HG03432 (cell line): Measurements from ENCODE around the gene DIP2B.

Experiments
- ATAC-seq: cut with Tn5 transposase; IDR thresholded peaks from one replicate; pipeline ENCODE4 v1.9.1; 2021; ENCODE audit warnings: mild to moderate bottlenecking, moderate library complexity; ENCODE audit not compliant: unreplicated experiment

Gene DIP2B

GRCh38 chr12:50611021-50611744 lies 106.4 kb downstream of the DIP2B start:
- ATAC-seq = no peak

- no peak for ATAC-seq
These were observed 108.1 kb downstream of the DIP2B start for GRCh38 chr12:50612882-50613281.

DNA sequence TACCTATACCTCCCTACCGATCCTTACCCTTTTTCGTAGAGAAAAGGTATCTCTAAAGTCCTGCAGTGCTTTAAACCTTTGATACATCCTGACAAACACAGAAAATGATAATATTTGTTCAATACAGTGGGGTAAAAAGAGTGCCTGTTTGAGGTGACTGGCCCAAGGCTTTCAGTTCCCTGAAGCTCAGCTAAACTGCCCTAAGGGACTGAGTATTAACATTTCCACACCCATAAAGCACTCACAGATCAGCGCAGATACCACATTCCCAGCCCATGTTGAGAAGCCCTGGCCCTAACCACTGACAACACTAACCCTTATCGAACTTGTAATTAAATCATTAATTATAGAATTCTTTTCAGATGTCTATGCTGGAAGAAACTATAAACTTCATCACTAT lies 108.7 kb downstream of the DIP2B start:
- no peak for ATAC-seq

DNA sequence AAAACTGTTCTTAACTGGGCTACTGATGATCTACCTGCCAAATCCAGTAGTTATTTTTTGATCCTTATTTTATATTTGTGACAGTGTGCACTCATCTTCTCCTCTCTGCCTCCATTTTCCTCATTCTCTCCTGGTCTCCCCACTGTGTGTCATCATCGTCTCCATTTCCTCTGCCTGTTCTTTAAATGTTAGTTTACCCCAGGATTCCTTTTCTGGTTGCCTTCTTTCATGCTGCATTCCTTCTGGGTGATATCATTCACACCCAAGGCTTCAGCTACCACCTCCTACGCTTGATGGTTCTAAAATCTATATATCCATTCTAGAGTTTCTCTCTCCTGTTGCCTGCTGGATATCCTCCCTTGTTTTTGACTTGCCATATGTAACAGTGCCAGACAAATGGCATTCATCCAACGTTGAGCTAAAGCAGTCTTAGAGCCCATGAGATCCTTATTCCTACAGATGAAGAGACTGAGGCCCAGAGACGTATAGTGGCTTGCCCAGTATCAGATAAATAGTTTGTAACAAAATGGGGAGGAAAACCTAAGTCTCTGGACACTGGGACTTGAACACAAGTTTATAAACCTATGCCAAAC lies 109.5 kb downstream of the DIP2B start:
- ATAC-seq = no peak

DNA sequence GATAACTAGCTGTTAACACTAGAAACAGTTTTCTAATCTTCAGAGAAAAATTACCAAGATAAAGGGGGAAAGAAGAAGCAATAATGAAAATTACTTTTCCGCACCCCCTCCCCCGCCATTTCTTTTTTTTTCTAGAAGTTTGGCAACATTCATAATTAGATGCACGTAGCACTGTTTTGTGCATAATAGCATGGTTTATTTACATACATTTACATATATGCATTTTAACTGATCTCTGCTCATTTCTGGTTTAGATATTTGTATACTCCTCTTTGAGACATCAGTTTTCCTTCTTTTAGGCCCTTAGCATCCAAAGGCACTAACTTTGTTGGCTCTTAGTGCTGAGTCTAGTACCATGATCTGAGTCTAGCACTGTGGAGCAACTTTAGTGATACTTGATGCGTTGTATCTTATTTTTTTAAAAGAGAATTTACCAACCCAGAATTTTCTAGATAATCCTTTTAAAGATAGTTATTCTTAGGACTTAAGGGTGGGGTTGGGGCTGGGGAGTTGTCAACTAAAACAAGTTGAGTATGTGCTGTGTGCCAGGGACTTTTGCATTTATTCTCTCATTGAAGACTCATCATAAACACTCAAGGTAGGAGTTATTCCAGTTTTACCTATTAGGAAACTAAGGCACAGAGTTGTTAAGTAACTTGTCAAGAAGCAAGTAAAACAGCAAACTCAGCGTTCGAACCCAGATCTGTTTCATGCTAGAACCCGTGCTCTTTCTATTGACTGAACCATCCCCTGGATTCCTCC lies 110.5 kb downstream of the DIP2B start:
- no peak for ATAC-seq

GRCh38 chr12:50615907-50616296 lies 111.1 kb downstream of the DIP2B start:
- ATAC-seq = no peak

- no peak for ATAC-seq
These were observed 112.9 kb downstream of the DIP2B start for GRCh38 chr12:50617657-50618056.

GRCh38 chr12:50618864-50619609 lies 114.3 kb downstream of the DIP2B start:
- ATAC-seq = no peak

DNA sequence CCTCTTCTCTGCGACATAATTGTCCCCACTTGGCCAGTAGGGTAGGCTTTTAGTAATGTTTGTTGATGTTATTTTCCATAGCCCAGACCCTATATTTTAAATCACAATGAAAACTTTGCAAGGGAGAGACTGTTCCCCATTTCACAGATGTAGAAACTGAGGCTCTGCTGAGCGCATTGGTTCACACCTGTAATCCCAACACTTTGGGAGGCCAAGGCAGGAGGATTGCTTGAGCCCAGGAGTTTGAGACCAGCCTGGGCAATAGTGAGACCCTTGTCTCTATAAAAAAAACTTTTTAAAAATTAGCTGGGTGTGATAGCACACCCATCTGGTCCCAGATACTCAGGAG lies 114.8 kb downstream of the DIP2B start:
- ATAC-seq = no peak

DNA sequence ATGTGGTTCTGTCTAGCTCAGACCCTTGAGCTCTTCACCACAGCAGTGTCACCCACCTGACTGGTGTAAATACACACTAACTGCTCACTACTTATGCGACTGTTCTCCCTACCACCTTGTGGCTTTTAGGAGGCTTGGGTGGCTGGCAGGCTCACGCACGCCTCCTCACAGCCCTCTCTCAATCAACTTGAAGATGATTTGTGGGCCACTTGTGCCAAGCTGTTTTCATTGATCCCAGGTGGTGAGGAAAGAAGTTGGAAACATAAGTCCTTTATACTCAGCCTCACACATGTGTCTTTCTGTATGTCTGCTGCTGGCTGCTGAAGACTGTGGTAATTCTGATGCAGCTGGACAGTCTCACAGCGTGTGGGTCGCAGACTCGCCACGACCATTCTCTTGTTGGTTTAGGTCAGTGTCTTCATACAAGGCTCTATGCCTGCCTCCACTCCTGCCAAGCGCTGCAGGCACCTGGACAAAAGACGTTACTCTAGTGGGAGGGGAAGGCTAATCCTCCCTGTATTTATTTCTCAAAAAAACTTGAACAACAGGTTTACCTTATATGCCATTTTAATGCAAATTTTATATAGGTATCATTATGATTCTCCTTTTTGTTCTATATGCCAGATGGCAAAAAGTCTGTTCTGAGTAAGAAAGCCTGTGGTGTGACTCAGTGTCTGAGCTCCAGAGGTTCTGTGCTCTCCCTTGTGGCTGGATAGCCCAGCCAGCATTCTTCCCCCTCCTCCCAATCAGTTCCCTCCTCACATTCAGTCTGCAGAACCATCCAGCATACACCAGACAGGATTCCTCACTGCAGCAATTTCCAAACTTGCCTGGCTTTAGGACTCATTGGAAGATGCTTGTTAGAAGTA lies 115.6 kb downstream of the DIP2B start:
- ATAC-seq = no peak

DNA sequence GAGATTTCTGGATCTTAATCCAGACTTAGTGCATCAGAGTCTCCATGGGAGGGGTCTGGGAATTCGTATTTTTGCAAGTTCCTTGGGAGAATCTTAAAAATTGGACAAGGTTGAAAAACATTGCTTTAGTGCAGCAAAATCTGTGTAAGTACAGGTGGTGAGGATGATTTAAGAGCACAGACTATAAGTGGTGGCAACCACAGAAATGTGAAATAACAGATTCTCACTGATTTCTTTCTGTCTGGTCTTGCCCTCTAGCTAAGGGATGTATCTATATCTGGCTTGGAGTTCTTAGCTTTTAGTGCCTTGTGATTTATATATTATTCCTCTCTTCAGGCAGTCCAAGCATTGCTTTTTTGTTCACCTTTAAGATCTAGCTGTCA lies 116.2 kb downstream of the DIP2B start:
- ATAC-seq = no peak

GRCh38 chr12:50621399-50622300 lies 116.9 kb downstream of the DIP2B start:
- ATAC-seq = no peak

GRCh38 chr12:50625029-50625925 lies 120.5 kb downstream of the DIP2B start:
- no peak for ATAC-seq

GRCh38 chr12:50626026-50626425 lies 121.2 kb downstream of the DIP2B start:
- no peak for ATAC-seq

GRCh38 chr12:50627491-50627890 lies 122.7 kb downstream of the DIP2B start:
- no peak for ATAC-seq

GRCh38 chr12:50628394-50628793 lies 123.6 kb downstream of the DIP2B start:
- no peak for ATAC-seq

DNA sequence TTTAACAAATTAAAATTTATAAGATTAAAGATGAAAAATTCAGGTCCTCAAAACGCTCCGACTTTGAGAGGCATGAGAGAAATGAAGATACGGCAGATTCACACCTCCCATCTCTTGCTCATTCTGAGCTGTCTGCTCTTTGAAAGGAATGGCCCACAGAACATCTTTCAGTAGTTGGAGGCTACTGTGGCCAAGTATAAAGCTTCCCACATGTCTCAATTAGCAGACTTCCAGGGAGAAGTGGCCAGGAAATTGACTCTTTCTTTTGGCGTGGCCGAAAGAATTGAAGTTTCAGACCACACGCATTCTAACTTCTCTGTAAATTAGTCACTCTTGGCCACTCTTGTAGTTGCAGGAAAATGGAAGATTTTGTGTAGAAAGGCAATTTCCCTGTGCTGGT lies 129.2 kb downstream of the DIP2B start:
- ATAC-seq = no peak

- ATAC-seq = no peak
These were observed 129.6 kb downstream of the DIP2B start for GRCh38 chr12:50634379-50634778.

DNA sequence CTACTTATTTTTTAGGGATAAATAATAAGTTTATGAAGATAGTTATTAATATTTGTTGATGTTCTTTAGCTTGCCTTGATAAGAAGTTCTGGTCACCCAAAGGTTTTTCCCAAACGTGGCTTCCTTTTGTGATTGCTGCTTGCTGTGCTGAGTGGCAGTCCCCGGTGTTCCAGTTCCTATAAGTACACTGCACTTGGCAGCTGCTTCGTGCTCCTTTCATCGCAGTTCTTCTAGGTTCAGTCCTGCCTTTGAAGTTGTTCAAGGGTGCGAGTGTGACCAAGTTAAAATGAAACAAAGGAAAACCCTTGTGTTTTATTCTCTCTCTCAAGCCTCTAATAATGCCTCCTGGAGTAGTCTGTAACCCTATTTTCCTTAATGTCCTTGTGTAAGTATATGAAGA lies 130.6 kb downstream of the DIP2B start:
- no peak for ATAC-seq
